ENCODE measurements around the gene NCKIPSD. TPM values are rescaled to one million over a fixed set of nuclear protein-coding genes. Genes with fewer than 3 reads are reported as not detected.

Gene NCKIPSD
- total RNA-seq, 1 experiment from 2014 or later = 46.0 TPM

DNA sequence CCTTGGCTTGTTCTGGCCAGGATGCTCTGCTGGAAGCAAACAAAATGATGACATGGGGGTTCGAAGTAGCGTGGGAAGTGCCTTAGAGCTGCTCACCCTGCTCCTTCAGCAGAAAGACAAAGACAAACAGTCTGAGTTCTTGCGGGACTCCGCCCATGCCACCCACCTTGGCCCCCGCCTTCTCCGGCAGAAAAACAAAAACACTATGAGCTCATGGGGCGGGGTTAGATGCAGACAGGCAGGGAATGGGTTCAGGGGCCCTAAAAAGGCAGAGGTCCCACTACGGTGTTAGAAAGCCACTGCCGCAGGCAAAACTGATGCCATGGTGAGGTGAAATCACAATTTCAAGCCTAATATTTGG is 9.7 kb upstream of the NCKIPSD start:
- Histone ChIP-seq H2AFZ (ENCODE audit: low read length) (no peak overlapping the region), H3K14ac (ENCODE audit: insufficient read depth, low read length) (0 out of 2 replicates have a peak overlapping the region, but pooled peaks have one; percentile 44), H3K79me2 (ENCODE audit: insufficient read depth, low read length) (peaks cover 20% of the 10 kb centered on the region; the same call in 1 of the 2 replicates), H2AK5ac (ENCODE audit: insufficient read length, low read length) (no peak overlapping the region), H4K91ac (ENCODE audit: insufficient read length, low read depth, low read length) (no peak overlapping the region), H3K27me3 (ENCODE audit: insufficient read depth, low read length) (no peaks in the 10 kb centered on the region), H3K4me2 (ENCODE audit: insufficient read depth, insufficient read length, low read length) (no peak overlapping the region), H3K4me1 (ENCODE audit: insufficient read depth, low read length) (no peaks in the 10 kb centered on the region; the same call in 1 of the 2 replicates), H3K18ac (ENCODE audit: insufficient read length, low read depth, low read length) (peak overlapping the region; percentile 37), H4K5ac (ENCODE audit: insufficient read length, low read depth, low read length) (no peak overlapping the region), H2BK15ac (ENCODE audit: low read depth, low read length) (no peak overlapping the region), H2BK12ac (ENCODE audit: insufficient read length, low read depth, low read length) (no peak overlapping the region), H2BK5ac (ENCODE audit: insufficient read length, low read length) (no peak overlapping the region), H3K56ac (ENCODE audit: insufficient read length, low read depth, low read length) (no peak overlapping the region), H3K23ac (ENCODE audit: insufficient read length, low read depth, low read length) (no peak overlapping the region), H3K27ac (ENCODE audit: insufficient read length, low read depth, low read length) (no peak overlapping the region), H3K4ac (ENCODE audit: low read depth, low read length) (no peak overlapping the region; the same call in 1 of the 2 replicates), H3K9me3 (ENCODE audit: control insufficient read depth, low read depth, low read length) (no peaks in the 10 kb centered on the region), H2BK120ac (ENCODE audit: low read depth, low read length, poor library complexity, severe bottlenecking) (no peak overlapping the region), H2BK20ac (ENCODE audit: low read depth, low read length, poor library complexity, severe bottlenecking) (no peak overlapping the region), H3K23me2 (ENCODE audit: insufficient read length, low read depth, low read length, poor library complexity, severe bottlenecking) (no peaks in the 10 kb centered on the region), H3K9ac (ENCODE audit: extremely low read depth, insufficient read length, low read length) (no peak overlapping the region), H3T11ph (ENCODE audit: low read length) (no peak overlapping the region), H4K8ac (replicated peaks; ENCODE audit: insufficient read length, low read depth, low read length) (no peak overlapping the region), H3K79me1 (ENCODE audit: insufficient read depth, low read depth, low read length, poor library complexity, severe bottlenecking) (peaks cover 9% of the 10 kb centered on the region), H4K20me1 (ENCODE audit: control insufficient read depth, insufficient read depth, insufficient read length) (peaks cover 2% of the 10 kb centered on the region)
- no peaks in the 10 kb centered on the region for H3K9me3 Mint-ChIP-seq
- H3K4me1 Mint-ChIP-seq = peaks cover 25 to 28% of the 10 kb centered on the region in 2 experiments
- no peaks in the 10 kb centered on the region for H3K27me3 Mint-ChIP-seq (ENCODE audit: low read depth)
- peak overlapping the region; percentile 25 to 62; a peak in 4 of 5 replicates for H3K4me3 Mint-ChIP-seq
- TF ChIP-seq, protein P1, sequence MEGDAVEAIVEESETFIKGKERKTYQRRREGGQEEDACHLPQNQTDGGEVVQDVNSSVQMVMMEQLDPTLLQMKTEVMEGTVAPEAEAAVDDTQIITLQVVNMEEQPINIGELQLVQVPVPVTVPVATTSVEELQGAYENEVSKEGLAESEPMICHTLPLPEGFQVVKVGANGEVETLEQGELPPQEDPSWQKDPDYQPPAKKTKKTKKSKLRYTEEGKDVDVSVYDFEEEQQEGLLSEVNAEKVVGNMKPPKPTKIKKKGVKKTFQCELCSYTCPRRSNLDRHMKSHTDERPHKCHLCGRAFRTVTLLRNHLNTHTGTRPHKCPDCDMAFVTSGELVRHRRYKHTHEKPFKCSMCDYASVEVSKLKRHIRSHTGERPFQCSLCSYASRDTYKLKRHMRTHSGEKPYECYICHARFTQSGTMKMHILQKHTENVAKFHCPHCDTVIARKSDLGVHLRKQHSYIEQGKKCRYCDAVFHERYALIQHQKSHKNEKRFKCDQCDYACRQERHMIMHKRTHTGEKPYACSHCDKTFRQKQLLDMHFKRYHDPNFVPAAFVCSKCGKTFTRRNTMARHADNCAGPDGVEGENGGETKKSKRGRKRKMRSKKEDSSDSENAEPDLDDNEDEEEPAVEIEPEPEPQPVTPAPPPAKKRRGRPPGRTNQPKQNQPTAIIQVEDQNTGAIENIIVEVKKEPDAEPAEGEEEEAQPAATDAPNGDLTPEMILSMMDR (conservative IDR thresholded peaks at IDR 0.05) = no peak
- H3K36me3 Mint-ChIP-seq (ENCODE audit: insufficient read depth in 1 of 3, low read depth in 3 of 3) = peaks cover 56 to 80% (median 69%) of the 10 kb centered on the region in 3 experiments
- DNase-seq = peak; percentile 90
- no CpG with 5 or more reads among the region's 9 CpGs for WGBS (ENCODE audit: extremely low coverage, insufficient read length, low lambda C conversion rate)
- peak overlapping the region; percentile 93 to 97 (median 96) for H3K27ac Mint-ChIP-seq

Data from H9 (cell line).